Heart left ventricle (tissue), 13 donors: ENCODE results near the gene PRXL2C.

Experiments
- CTCF ChIP-seq, 12 donors: fragments of 200-600 bp; sonication (generic) in 4 of 12; IDR thresholded peaks; one replicate each; pipeline versions ENCODE4 v1.5.0 to v1.8.0; 2018 to 2022; ENCODE audit warnings: antibody characterized with exemption in 12 of 12, mild to moderate bottlenecking in 5 of 12
- POLR2A ChIP-seq, 2 donors: fragments of 450-650 bp; IDR thresholded peaks; one replicate each; pipeline ENCODE4 v1.6.1; 2017; ENCODE audit warnings: antibody characterized with exemption in 2 of 2, mild to moderate bottlenecking in 2 of 2, moderate library complexity in 2 of 2
- donor health status: ischemic (EF 13 %, LVEDD 7.1; RV severe dilation, severe dysfunction).
- donor health status: DM: no; HTN: yes; CAD: no.
- donor health status: DM: no; HTN: no; CAD: no.
- donor health status: ischemic (EF 25% LVEDD 6.9; RV normal size, moderate dysfunction).
- donor health status: ischemic (EF 25% LVEDD 5.7; RV mildly dilated, moderate dysfunction).
- donor health status: ischemic (EF 35%, LVEDD 5.7; RV mildly dilated, moderate dysfunction).
- donor health status: nonischemic (EF 11% LVEDD 7.7; RV severe dilation, severe dysfunction).
- donor health status: DM: yes; HTN: yes; CAD: no.
- donor health status: PGD.
- donor health status: ischemic (EF 29% LVEDD 5.4; RV normal size, mild dysfunction).
- donor health status: nonischemic (EF 23%, LVEDD 6.1; RV moderate dilation, normal function).

- no peak for TF ChIP-seq CTCF (IDR thresholded peaks at IDR 0.05)
- TF ChIP-seq POLR2A (IDR thresholded peaks at IDR 0.05), result no peak
Measured at GRCh38 chr9:96605328-96605727, 49.8 kb downstream of the PRXL2C start.
